GM23338 (cell line): ENCODE data around the gene ADGRD1.

Experiments used
- CTCF ChIP-seq, 2 experiments: fragments of 200-600 bp in 1 of 2; sonication (generic) in 1 of 2; conservative IDR thresholded peaks; 2 replicates each; pipeline versions ENCODE4 v1.5.1 to v1.6.1; 2016 to 2017; ENCODE audit warnings: antibody characterized with exemption in 2 of 2, low read depth in 2 of 2, mild to moderate bottlenecking in 2 of 2, moderate library complexity in 1 of 2
- EZH2phosphoT487 ChIP-seq: fragments of 200-600 bp; sonication (generic); IDR thresholded peaks from one replicate; pipeline ENCODE4 v1.8.1; 2018; ENCODE audit warnings: antibody characterized with exemption; ENCODE audit not compliant: unreplicated experiment
- POLR2AphosphoS5 ChIP-seq: IDR thresholded peaks from 2 replicates; pipeline ENCODE4 v1.6.1; 2016; ENCODE audit warnings: antibody characterized with exemption, low read depth

GRCh38 chr12:130911933-130912332 is 41.8 kb upstream of the ADGRD1 start:
- no peak for TF ChIP-seq CTCF (conservative IDR thresholded peaks at IDR 0.05; ENCODE audit: low read depth in 2 of 2)
- TF ChIP-seq EZH2phosphoT487, result no peak
- no peak for TF ChIP-seq POLR2AphosphoS5
